Ishikawa (cell line): ENCODE results near the gene CD82.

Source experiments
- CREB1 ChIP-seq: IDR thresholded peaks from 2 replicates; pipeline ENCODE4 v1.6.1; 2012; ENCODE audit warnings: low read depth
- EP300 ChIP-seq: IDR thresholded peaks from 2 replicates; pipeline ENCODE4 v1.6.1; 2012; ENCODE audit warnings: borderline replicate concordance
- RAD21 ChIP-seq: IDR thresholded peaks from 2 replicates; pipeline ENCODE4 v1.6.1; 2012; ENCODE audit warnings: low read depth
- TF ChIP-seq, protein P1 (sequence below): IDR thresholded peaks from 2 replicates; pipeline ENCODE4 v1.6.1; 2012; ENCODE audit warnings: low read depth, mild to moderate bottlenecking
- TF ChIP-seq, protein P2 (sequence below): IDR thresholded peaks from 2 replicates; pipeline ENCODE4 v1.6.1; 2012

DNA sequence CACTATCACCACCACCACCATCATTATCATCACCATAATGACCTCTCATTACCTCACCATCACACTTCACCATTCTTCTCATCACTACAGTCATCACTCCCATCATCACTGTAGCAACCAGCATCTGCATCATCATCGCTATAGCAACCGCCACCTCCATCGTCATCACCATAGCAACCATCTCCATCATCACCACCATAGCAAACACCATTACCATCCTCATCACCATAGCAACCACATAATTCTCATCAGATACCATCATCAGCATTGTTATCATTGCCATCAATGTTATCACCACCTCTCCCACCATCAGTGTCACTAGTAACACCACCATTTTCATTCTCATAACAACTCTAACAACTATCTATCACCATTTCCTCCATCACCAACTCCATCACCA lies 23.1 kb upstream of the CD82 start:
- TF ChIP-seq CREB1 (no peak), EP300 (no peak), RAD21 (no peak)
- TF ChIP-seq, protein P1, sequence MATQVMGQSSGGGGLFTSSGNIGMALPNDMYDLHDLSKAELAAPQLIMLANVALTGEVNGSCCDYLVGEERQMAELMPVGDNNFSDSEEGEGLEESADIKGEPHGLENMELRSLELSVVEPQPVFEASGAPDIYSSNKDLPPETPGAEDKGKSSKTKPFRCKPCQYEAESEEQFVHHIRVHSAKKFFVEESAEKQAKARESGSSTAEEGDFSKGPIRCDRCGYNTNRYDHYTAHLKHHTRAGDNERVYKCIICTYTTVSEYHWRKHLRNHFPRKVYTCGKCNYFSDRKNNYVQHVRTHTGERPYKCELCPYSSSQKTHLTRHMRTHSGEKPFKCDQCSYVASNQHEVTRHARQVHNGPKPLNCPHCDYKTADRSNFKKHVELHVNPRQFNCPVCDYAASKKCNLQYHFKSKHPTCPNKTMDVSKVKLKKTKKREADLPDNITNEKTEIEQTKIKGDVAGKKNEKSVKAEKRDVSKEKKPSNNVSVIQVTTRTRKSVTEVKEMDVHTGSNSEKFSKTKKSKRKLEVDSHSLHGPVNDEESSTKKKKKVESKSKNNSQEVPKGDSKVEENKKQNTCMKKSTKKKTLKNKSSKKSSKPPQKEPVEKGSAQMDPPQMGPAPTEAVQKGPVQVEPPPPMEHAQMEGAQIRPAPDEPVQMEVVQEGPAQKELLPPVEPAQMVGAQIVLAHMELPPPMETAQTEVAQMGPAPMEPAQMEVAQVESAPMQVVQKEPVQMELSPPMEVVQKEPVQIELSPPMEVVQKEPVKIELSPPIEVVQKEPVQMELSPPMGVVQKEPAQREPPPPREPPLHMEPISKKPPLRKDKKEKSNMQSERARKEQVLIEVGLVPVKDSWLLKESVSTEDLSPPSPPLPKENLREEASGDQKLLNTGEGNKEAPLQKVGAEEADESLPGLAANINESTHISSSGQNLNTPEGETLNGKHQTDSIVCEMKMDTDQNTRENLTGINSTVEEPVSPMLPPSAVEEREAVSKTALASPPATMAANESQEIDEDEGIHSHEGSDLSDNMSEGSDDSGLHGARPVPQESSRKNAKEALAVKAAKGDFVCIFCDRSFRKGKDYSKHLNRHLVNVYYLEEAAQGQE, result no peak
- TF ChIP-seq, protein P2, sequence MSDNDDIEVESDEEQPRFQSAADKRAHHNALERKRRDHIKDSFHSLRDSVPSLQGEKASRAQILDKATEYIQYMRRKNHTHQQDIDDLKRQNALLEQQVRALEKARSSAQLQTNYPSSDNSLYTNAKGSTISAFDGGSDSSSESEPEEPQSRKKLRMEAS, result no peak
